IPS-18c (cell line): ENCODE results near the gene PTPRT.

ENCODE experiments used
- H3K4me3 ChIP-seq: 2 replicates; pipeline ENCODE4 v1.7.0; 2013; ENCODE audit warnings: low read depth, mild to moderate bottlenecking, low read length, moderate library complexity; ENCODE audit not compliant: insufficient read depth
- H3K9me3 ChIP-seq: one replicate; pipeline ENCODE4 v1.6.1; 2013; ENCODE audit warnings: mild to moderate bottlenecking, low read length, moderate library complexity; ENCODE audit not compliant: control insufficient read depth, insufficient read depth

PTPRT gene

GRCh38 chr20:43058077-43058476, 131.6 kb downstream of the PTPRT start:
- H3K9me3 ChIP-seq = no peaks in the 10 kb centered on the region
- H3K4me3 ChIP-seq = no peak overlapping the region

GRCh38 chr20:43057317-43057716, 132.4 kb downstream of the PTPRT start:
- H3K9me3 ChIP-seq = no peaks in the 10 kb centered on the region
- no peak overlapping the region for H3K4me3 ChIP-seq

GRCh38 chr20:43055181-43055884, 134.4 kb downstream of the PTPRT start:
- Histone ChIP-seq H3K4me3 (no peak overlapping the region), H3K9me3 (no peaks in the 10 kb centered on the region)

- no peak overlapping the region for H3K4me3 ChIP-seq
- H3K9me3 ChIP-seq = no peaks in the 10 kb centered on the region
Measured at GRCh38 chr20:43052532-43052931, 137.2 kb downstream of the PTPRT start.

GRCh38 chr20:43046966-43047365, 142.7 kb downstream of the PTPRT start:
- Histone ChIP-seq H3K9me3 (no peaks in the 10 kb centered on the region), H3K4me3 (no peak overlapping the region)

- no peaks in the 10 kb centered on the region for H3K9me3 ChIP-seq
- no peak overlapping the region for H3K4me3 ChIP-seq
Measured at GRCh38 chr20:43043887-43044286, 145.8 kb downstream of the PTPRT start.

- no peak overlapping the region for H3K4me3 ChIP-seq
- no peaks in the 10 kb centered on the region for H3K9me3 ChIP-seq
Measured at GRCh38 chr20:43040427-43040826, 149.3 kb downstream of the PTPRT start.

- Histone ChIP-seq H3K4me3 (no peak overlapping the region), H3K9me3 (no peaks in the 10 kb centered on the region)
Measured at GRCh38 chr20:43037605-43038309, 151.9 kb downstream of the PTPRT start.

GRCh38 chr20:43034981-43035724, 154.6 kb downstream of the PTPRT start:
- no peaks in the 10 kb centered on the region for H3K9me3 ChIP-seq
- no peak overlapping the region for H3K4me3 ChIP-seq

GRCh38 chr20:43032459-43032858, 157.2 kb downstream of the PTPRT start:
- no peaks in the 10 kb centered on the region for H3K9me3 ChIP-seq

GRCh38 chr20:43029176-43029575, 160.5 kb downstream of the PTPRT start:
- Histone ChIP-seq H3K9me3 (no peaks in the 10 kb centered on the region), H3K4me3 (no peak overlapping the region)

More at GRCh38 chr20:43032459-43032858, 157.2 kb downstream of the PTPRT start:
- no peak overlapping the region for H3K4me3 ChIP-seq

GRCh38 chr20:43028470-43028869, 161.2 kb downstream of the PTPRT start:
- H3K4me3 ChIP-seq = no peak overlapping the region
- H3K9me3 ChIP-seq = no peaks in the 10 kb centered on the region

GRCh38 chr20:43023836-43024235, 165.9 kb downstream of the PTPRT start:
- H3K4me3 ChIP-seq = no peak overlapping the region
- H3K9me3 ChIP-seq = no peaks in the 10 kb centered on the region

GRCh38 chr20:43022568-43022967, 167.1 kb downstream of the PTPRT start:
- no peaks in the 10 kb centered on the region for H3K9me3 ChIP-seq
- H3K4me3 ChIP-seq = no peak overlapping the region

GRCh38 chr20:43022081-43022480, 167.6 kb downstream of the PTPRT start:
- no peak overlapping the region for H3K4me3 ChIP-seq

GRCh38 chr20:43017241-43018030, 172.3 kb downstream of the PTPRT start:
- H3K9me3 ChIP-seq = no peaks in the 10 kb centered on the region
- H3K4me3 ChIP-seq = no peak overlapping the region

More at GRCh38 chr20:43022081-43022480, 167.6 kb downstream of the PTPRT start:
- no peaks in the 10 kb centered on the region for H3K9me3 ChIP-seq

- Histone ChIP-seq H3K4me3 (no peak overlapping the region), H3K9me3 (no peaks in the 10 kb centered on the region)
Measured at GRCh38 chr20:43016257-43016656, 173.4 kb downstream of the PTPRT start.
